H1 (cell line): Measurements from ENCODE around the gene CFAP100.

Experiments used
- CTCF ChIP-seq, 3 experiments: IDR thresholded peaks; 1 replicate in 2 of 3; 2 replicates in 1 of 3; pipeline versions ENCODE4 v1.5.1 to v1.6.1; 2011; ENCODE audit warnings: low read length in 3 of 3, mild to moderate bottlenecking in 3 of 3, inconsistent platforms in 2 of 3, low read depth in 1 of 3, moderate library complexity in 1 of 3; ENCODE audit not compliant: insufficient read depth in 1 of 3; ENCODE audit errors: control extremely low read depth in 1 of 3
- EGR1 ChIP-seq: IDR thresholded peaks from 2 replicates; pipeline ENCODE4 v1.6.1; 2011; ENCODE audit warnings: low read depth, low read length, borderline replicate concordance
- HDAC2 ChIP-seq, 2 experiments: fragments of 300-600 bp in 1 of 2; sonication (generic) in 1 of 2; IDR thresholded peaks; 2 replicates each; pipeline ENCODE4 v1.6.1; 2011 to 2012; ENCODE audit warnings: low read depth in 2 of 2, low read length in 2 of 2, mild to moderate bottlenecking in 2 of 2, moderate library complexity in 2 of 2, borderline replicate concordance in 1 of 2, inconsistent platforms in 1 of 2
- HDAC6 ChIP-seq: IDR thresholded peaks from one replicate; pipeline ENCODE4 v1.7.1; 2012; ENCODE audit warnings: low read depth, mild to moderate bottlenecking, inconsistent platforms, low read length, moderate library complexity
- JUN ChIP-seq: IDR thresholded peaks from 2 replicates; pipeline ENCODE4 v1.6.1; 2011; ENCODE audit warnings: low read depth, mild to moderate bottlenecking, improper control_type of control experiment, low read length
- MAX ChIP-seq: IDR thresholded peaks from 2 replicates; pipeline ENCODE4 v1.6.1; 2012; ENCODE audit warnings: inconsistent platforms
- POLR2A ChIP-seq, 2 experiments: IDR thresholded peaks; 1 replicate in 1 of 2; 2 replicates in 1 of 2; pipeline ENCODE4 v1.6.1; 2011; ENCODE audit warnings: low read depth in 2 of 2, low read length in 2 of 2, mild to moderate bottlenecking in 2 of 2; ENCODE audit errors: control extremely low read depth in 1 of 2
- POLR2AphosphoS5 ChIP-seq: IDR thresholded peaks from 2 replicates; pipeline ENCODE4 v1.6.1; 2011; ENCODE audit warnings: low read depth, low read length
- RAD21 ChIP-seq, 2 experiments: IDR thresholded peaks in 1 of 2; conservative IDR thresholded peaks in 1 of 2; 2 replicates each; pipeline ENCODE4 v1.6.1; 2011; ENCODE audit warnings: low read depth in 2 of 2, low read length in 2 of 2, improper control_type of control experiment in 1 of 2, inconsistent platforms in 1 of 2, mild to moderate bottlenecking in 1 of 2, moderate library complexity in 1 of 2
- TBP ChIP-seq: IDR thresholded peaks from 2 replicates; pipeline ENCODE4 v1.6.1; 2011; ENCODE audit warnings: low read depth, low read length, improper control_type of control experiment
- USF2 ChIP-seq: IDR thresholded peaks from 2 replicates; pipeline ENCODE4 v1.6.1; 2011; ENCODE audit warnings: low read length, improper control_type of control experiment

- TF ChIP-seq CTCF (IDR thresholded peaks at IDR 0.05; ENCODE audit: control extremely low read depth in 1 of 3, insufficient read depth in 1 of 3, low read depth in 1 of 3, low read length in 3 of 3) (no peak), TBP (no peak), POLR2A (IDR thresholded peaks at IDR 0.05; ENCODE audit: control extremely low read depth in 1 of 2, low read depth in 2 of 2, low read length in 2 of 2) (no peak), RAD21 (IDR thresholded peaks at IDR 0.05 in 1 of 2, conservative IDR thresholded peaks at IDR 0.05 in 1 of 2; ENCODE audit: low read depth in 2 of 2, low read length in 2 of 2) (no peak), JUN (no peak), HDAC2 (IDR thresholded peaks at IDR 0.05; ENCODE audit: borderline replicate concordance in 1 of 2, low read depth in 2 of 2, low read length in 2 of 2) (no peak), USF2 (no peak), MAX (no peak), EGR1 (no peak), POLR2AphosphoS5 (no peak), HDAC6 (no peak)
Observed at GRCh38 chr3:126392246-126392645, 2.5 kb upstream of the CFAP100 start.
